ENCODE data around the gene GP1BB. TPM values are rescaled to one million over a fixed set of nuclear protein-coding genes. Genes with fewer than 3 reads are reported as not detected.

Gene GP1BB
- polyA plus RNA-seq, 1 experiment, result 0.20 TPM

- Histone ChIP-seq H3K4me3 (ENCODE audit: low read depth, low read length) (no peak overlapping the region), H3K27ac (ENCODE audit: low read depth, low read length) (no peak overlapping the region), H3K9me3 (ENCODE audit: control insufficient read depth, insufficient read depth, low read length) (no peaks in the 10 kb centered on the region; the same call in 1 of the 2 replicates), H3K27me3 (ENCODE audit: control insufficient read depth, insufficient read depth, low read length) (peaks cover 5% of the 10 kb centered on the region)
- ChIA-PET POLR2A (interaction anchor here (0.8 kb wide), 1 partner anchor 11 kb away, joined by 3 read pairs; no protein-coding TSS in a partner anchor), CTCF (no interaction called here)
- no peak for DNase-seq (ENCODE audit: low read depth, low spot score)
- no peak for TF ChIP-seq CTCF (IDR thresholded peaks at IDR 0.05; ENCODE audit: low read depth, low read length)
Measured at GRCh38 chr22:19742160-19743066, 19.1 kb downstream of the GP1BB start.

GRCh38 chr22:19743081-19743480 is 19.7 kb downstream of the GP1BB start:
- no peaks in the 10 kb centered on the region; the same call in 1 of the 2 replicates for H3K9me3 ChIP-seq (ENCODE audit: control insufficient read depth, insufficient read depth, low read length)
- POLR2A ChIA-PET, result no interaction called here
- CTCF ChIA-PET, result interaction anchor here (0.8 kb wide), 1 partner anchor 31 kb away, joined by 3 read pairs; no protein-coding TSS in a partner anchor
- no peak for DNase-seq (ENCODE audit: low read depth, low spot score)
- H3K27ac ChIP-seq (ENCODE audit: low read depth, low read length), result no peak overlapping the region
- H3K4me3 ChIP-seq (ENCODE audit: low read depth, low read length), result no peak overlapping the region
- no peak for TF ChIP-seq CTCF (IDR thresholded peaks at IDR 0.05; ENCODE audit: low read depth, low read length)
- H3K27me3 ChIP-seq (ENCODE audit: control insufficient read depth, insufficient read depth, low read length), result peaks cover 5% of the 10 kb centered on the region

GRCh38 chr22:19743651-19744050 is 20.3 kb downstream of the GP1BB start:
- ChIA-PET CTCF (interaction anchor here (0.8 kb wide), 1 partner anchor 30 kb away, joined by 3 read pairs; no protein-coding TSS in a partner anchor), POLR2A (no interaction called here)
- DNase-seq (ENCODE audit: low read depth, low spot score), result no peak
- Histone ChIP-seq H3K27me3 (ENCODE audit: control insufficient read depth, insufficient read depth, low read length) (peaks cover 8% of the 10 kb centered on the region), H3K9me3 (ENCODE audit: control insufficient read depth, insufficient read depth, low read length) (no peaks in the 10 kb centered on the region; the same call in 1 of the 2 replicates), H3K27ac (ENCODE audit: low read depth, low read length) (no peak overlapping the region), H3K4me3 (ENCODE audit: low read depth, low read length) (no peak overlapping the region)
- no peak for TF ChIP-seq CTCF (IDR thresholded peaks at IDR 0.05; ENCODE audit: low read depth, low read length)

GRCh38 chr22:19744350-19745006 is 21.1 kb downstream of the GP1BB start:
- ChIA-PET CTCF (interaction anchor here (1.1 to 1.7 kb wide), 2 partner anchors 14 to 166 kb away, joined by 4 to 6 read pairs; no protein-coding TSS in a partner anchor), POLR2A (no interaction called here)
- Histone ChIP-seq H3K4me3 (ENCODE audit: low read depth, low read length) (no peak overlapping the region), H3K9me3 (ENCODE audit: control insufficient read depth, insufficient read depth, low read length) (no peaks in the 10 kb centered on the region; the same call in 1 of the 2 replicates), H3K27me3 (ENCODE audit: control insufficient read depth, insufficient read depth, low read length) (peaks cover 8% of the 10 kb centered on the region), H3K27ac (ENCODE audit: low read depth, low read length) (no peak overlapping the region)
- TF ChIP-seq CTCF (IDR thresholded peaks at IDR 0.05; ENCODE audit: low read depth, low read length), result no peak
- DNase-seq (ENCODE audit: low read depth, low spot score), result no peak
